Activated T-helper 1 cell treated with anti-CD3 and anti-CD28 coated beads, Interleukin-12 subunit alpha, Interleukin-12 subunit beta, Interleukin-2, Interleukin-4 antibody, amounts not matched to agents 30 ng/mL and 10 ng/mL and 1 ng/mL, durations not matched to agents 14 hours and 24 hours and 36 hours (primary cell): ENCODE results near the gene EIF4G2. TPM values are rescaled to one million over a fixed set of nuclear protein-coding genes. Genes with fewer than 3 reads are reported as not detected.

ENCODE experiments used
- DNase-seq: peaks from one replicate; pipeline ENCODE4 v3.0.0; 2021; ENCODE audit warnings: low spot score
- H3K27ac Mint-ChIP-seq: one replicate; pipeline ENCODE4 v1.8.0; 2021; ENCODE audit warnings: mild to moderate bottlenecking, mixed read lengths
- H3K27me3 Mint-ChIP-seq: one replicate; pipeline ENCODE4 v1.8.0; 2022; ENCODE audit warnings: mild to moderate bottlenecking, moderate library complexity, mixed read lengths; ENCODE audit not compliant: insufficient read depth
- H3K36me3 Mint-ChIP-seq: one replicate; pipeline ENCODE4 v1.8.0; 2021; ENCODE audit warnings: low read depth, mixed read lengths
- H3K4me1 Mint-ChIP-seq: one replicate; pipeline ENCODE4 v1.8.0; 2021; ENCODE audit warnings: low read depth, mixed read lengths
- H3K4me3 Mint-ChIP-seq: one replicate; pipeline ENCODE4 v1.8.0; 2021; ENCODE audit warnings: mild to moderate bottlenecking, moderate library complexity, mixed read lengths
- H3K9me3 Mint-ChIP-seq: one replicate; pipeline ENCODE4 v1.8.0; 2021; ENCODE audit warnings: mixed read lengths
- intact Hi-C: fragments of 100-400 bp; cut with micrococcal nuclease; formaldehyde crosslinking; loops from one replicate; pipeline ENCODE4 v1.15.1; 2024
- total RNA-seq: library from RNA; stranded (reverse); gene quantifications from 2 replicates; pipeline ENCODE4 v1.2.3, GENCODE V29; 2022

EIF4G2 gene
- total RNA-seq, 1 donor from 2014 or later, result 1,108 TPM

DNA sequence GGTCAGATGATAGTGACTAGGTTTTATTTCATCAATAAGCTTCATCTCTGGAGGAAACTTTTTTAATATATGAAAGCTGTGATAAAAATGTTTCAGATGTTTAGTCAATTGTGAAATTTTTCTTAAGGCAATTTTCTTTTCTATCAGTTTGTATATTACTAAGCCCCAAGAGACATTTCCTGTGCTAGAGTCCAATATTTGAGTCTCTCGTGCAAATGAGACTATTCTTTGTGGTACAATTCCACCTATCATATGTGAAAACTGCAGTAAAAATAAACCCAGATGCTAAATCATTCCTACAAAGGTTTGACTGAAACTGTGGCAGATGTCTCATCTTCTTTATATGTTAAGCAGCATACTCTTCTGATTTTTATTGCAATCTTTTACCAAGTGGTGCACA, 29.6 kb downstream of the EIF4G2 start:
- intact Hi-C loops, result no loop called here
- peaks cover 3% of the 10 kb centered on the region for H3K27me3 Mint-ChIP-seq
- H3K36me3 Mint-ChIP-seq, result peaks cover 39% of the 10 kb centered on the region

DNA sequence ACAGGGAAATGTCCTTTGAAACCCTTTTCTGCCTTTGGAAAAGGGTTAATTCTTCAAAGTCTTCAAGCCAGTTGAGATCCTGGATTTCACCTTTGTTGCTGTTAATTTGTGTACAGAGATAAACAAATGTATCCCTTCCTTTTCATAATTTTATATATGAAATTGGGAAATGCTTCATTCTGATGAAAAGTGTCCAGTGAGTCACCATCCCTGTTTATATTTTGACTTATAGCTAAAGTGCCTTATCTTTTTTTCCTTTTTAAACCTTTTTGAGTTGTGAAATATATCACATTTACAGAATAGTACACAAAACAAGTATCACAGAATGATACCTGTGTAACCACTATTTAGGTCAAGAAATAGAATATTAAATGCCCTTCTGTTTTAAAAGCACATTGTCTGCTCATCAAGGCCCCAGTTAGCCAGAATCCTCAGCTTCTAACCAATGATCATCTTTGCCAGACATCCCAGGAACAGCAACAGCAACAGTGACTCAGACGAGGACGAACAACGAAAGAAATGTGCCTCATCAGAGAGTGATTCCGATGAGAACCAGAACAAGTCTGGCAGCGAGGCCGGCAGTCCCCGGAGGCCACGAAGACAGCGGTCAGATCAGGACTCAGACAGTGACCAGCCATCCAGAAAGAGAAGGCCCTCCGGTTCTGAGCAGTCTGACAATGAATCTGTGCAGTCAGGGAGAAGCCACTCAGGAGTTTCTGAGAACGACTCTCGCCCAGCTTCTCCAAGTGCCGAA, 30.3 kb downstream of the EIF4G2 start:
- Mint-ChIP-seq H3K4me3 (no peak overlapping the region), H3K27ac (no peak overlapping the region), H3K36me3 (peaks cover 44% of the 10 kb centered on the region), H3K4me1 (no peaks in the 10 kb centered on the region), H3K9me3 (no peaks in the 10 kb centered on the region), H3K27me3 (no peaks in the 10 kb centered on the region)
- no peak for DNase-seq
- intact Hi-C loops, result no loop called here

More for the DNA sequence above, 29.6 kb downstream of the EIF4G2 start:
- Mint-ChIP-seq H3K9me3 (no peaks in the 10 kb centered on the region), H3K4me1 (no peaks in the 10 kb centered on the region), H3K27ac (no peak overlapping the region), H3K4me3 (no peak overlapping the region)
- no peak for DNase-seq

GRCh38 chr11:10777806-10778205, 30.9 kb downstream of the EIF4G2 start:
- Mint-ChIP-seq H3K27me3 (no peaks in the 10 kb centered on the region), H3K9me3 (no peaks in the 10 kb centered on the region), H3K4me1 (no peaks in the 10 kb centered on the region), H3K27ac (no peak overlapping the region), H3K36me3 (peaks cover 50% of the 10 kb centered on the region), H3K4me3 (no peak overlapping the region)
- intact Hi-C loops, result no loop called here
- no peak for DNase-seq

DNA sequence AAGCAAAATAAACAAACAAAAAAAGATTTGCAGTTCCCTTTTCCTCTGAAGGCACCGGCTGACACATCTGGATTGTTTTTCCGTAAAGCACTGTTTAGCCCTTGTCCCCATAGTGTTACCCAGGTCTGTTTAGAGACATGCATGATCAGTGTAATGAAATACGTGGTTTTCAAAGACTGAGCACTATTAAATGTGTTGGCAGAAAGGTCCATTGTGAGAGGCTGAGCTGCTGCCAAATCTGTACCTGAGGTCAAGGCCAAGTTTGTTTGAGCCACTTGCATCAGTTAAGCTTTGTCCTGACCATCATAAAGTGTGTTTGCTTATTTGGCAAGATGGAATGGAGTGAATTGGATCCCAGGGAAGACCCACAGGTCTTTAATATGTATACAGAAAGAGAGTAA, 31.3 kb downstream of the EIF4G2 start:
- Mint-ChIP-seq H3K27ac (no peak overlapping the region), H3K36me3 (peaks cover 50% of the 10 kb centered on the region), H3K9me3 (no peaks in the 10 kb centered on the region), H3K27me3 (no peaks in the 10 kb centered on the region), H3K4me1 (no peaks in the 10 kb centered on the region), H3K4me3 (no peak overlapping the region)
- DNase-seq, result no peak
- intact Hi-C loops, result no loop called here

- Mint-ChIP-seq H3K4me1 (no peaks in the 10 kb centered on the region), H3K27ac (no peak overlapping the region), H3K27me3 (no peaks in the 10 kb centered on the region), H3K36me3 (peaks cover 66% of the 10 kb centered on the region), H3K4me3 (no peak overlapping the region), H3K9me3 (no peaks in the 10 kb centered on the region)
- intact Hi-C loops, result loop anchor here (5.0 kb wide), 1 partner anchor 247 kb away; no protein-coding TSS in a partner anchor
- no peak for DNase-seq
Measured at GRCh38 chr11:10774811-10775210, 33.9 kb downstream of the EIF4G2 start.

DNA sequence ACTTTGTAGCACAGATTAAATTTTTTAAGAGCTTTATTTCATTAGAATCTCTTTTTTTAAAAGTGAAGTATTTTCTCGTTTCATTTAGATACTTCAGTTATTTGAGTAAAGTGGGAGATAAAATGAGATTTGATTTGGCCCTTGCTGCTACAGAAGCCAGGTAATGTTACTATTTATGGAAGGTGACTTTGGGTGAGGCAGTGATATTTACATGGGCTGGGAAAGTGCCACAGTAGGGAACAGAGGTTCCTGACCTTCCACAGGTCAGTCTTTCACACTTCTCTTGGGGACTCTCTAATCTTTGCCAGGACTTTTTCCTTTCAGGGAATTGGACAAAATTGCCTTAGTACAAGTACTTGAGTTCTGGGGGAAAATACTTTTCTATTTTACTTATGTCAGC, 37.3 kb downstream of the EIF4G2 start:
- Mint-ChIP-seq H3K9me3 (no peaks in the 10 kb centered on the region), H3K4me1 (no peaks in the 10 kb centered on the region), H3K27me3 (no peaks in the 10 kb centered on the region), H3K4me3 (no peak overlapping the region), H3K27ac (no peak overlapping the region), H3K36me3 (peaks cover 58% of the 10 kb centered on the region)
- intact Hi-C loops, result loop anchor here (5.0 kb wide), 1 partner anchor 251 kb away; no protein-coding TSS in a partner anchor
- DNase-seq, result no peak

- peak; percentile 6 for DNase-seq
- intact Hi-C loops, result loop anchor here (5.0 kb wide), 1 partner anchor 252 kb away; no protein-coding TSS in a partner anchor
- H3K4me1 Mint-ChIP-seq, result no peaks in the 10 kb centered on the region
Measured at GRCh38 chr11:10770626-10771254, 38.0 kb downstream of the EIF4G2 start.

DNA sequence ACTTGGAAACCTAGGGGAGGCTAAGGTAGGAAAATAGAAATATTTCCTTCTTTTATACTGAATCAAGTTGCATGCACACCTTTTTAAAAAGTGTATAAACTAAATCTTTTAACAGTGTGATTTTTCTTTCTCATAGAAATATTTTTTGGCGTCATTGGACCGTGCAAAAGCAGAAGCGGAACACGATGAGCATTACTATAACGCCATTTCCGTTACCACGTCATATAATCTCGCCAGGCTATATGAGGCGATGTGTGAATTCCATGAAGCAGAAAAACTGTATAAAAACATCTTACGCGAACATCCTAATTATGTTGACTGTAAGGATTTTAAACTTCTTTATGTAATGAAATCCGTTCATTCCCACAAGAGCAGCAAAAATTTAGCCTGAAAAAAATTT, 44.3 kb downstream of the EIF4G2 start:
- intact Hi-C loops, result no loop called here
- no peak for DNase-seq
- no peak overlapping the region for H3K27ac Mint-ChIP-seq
- no peak overlapping the region for H3K4me3 Mint-ChIP-seq
- H3K36me3 Mint-ChIP-seq, result peaks cover 43% of the 10 kb centered on the region
- peaks cover 8% of the 10 kb centered on the region for H3K4me1 Mint-ChIP-seq
- H3K9me3 Mint-ChIP-seq, result no peaks in the 10 kb centered on the region
- H3K27me3 Mint-ChIP-seq, result no peaks in the 10 kb centered on the region

More at GRCh38 chr11:10770626-10771254, 38.0 kb downstream of the EIF4G2 start:
- H3K4me3 Mint-ChIP-seq, result no peak overlapping the region
- peaks cover 59% of the 10 kb centered on the region for H3K36me3 Mint-ChIP-seq
- no peak overlapping the region for H3K27ac Mint-ChIP-seq
- no peaks in the 10 kb centered on the region for H3K27me3 Mint-ChIP-seq
- H3K9me3 Mint-ChIP-seq, result no peaks in the 10 kb centered on the region

DNA sequence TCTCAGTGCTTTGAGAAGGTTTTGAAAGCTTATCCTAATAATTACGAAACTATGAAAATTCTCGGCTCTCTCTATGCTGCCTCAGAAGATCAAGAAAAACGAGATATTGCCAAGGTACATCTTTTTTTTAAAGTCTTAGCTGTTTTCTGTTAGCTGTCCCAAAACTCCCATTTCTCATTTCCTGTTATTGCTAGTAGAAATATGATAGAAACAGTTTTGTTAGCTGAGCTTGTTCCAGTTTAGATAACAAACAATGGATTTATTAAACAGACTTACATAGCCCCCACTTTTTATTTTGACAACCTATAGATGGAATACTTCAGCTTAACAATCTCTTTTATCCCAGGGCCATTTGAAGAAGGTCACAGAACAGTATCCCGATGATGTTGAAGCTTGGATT, 45.0 kb downstream of the EIF4G2 start:
- intact Hi-C loops, result no loop called here
- Mint-ChIP-seq H3K4me1 (peaks cover 8% of the 10 kb centered on the region), H3K9me3 (no peaks in the 10 kb centered on the region), H3K27ac (no peak overlapping the region), H3K27me3 (no peaks in the 10 kb centered on the region), H3K4me3 (no peak overlapping the region), H3K36me3 (peaks cover 38% of the 10 kb centered on the region)
- DNase-seq, result no peak

- Mint-ChIP-seq H3K4me3 (no peak overlapping the region), H3K9me3 (no peaks in the 10 kb centered on the region), H3K36me3 (peaks cover 38% of the 10 kb centered on the region), H3K27me3 (no peaks in the 10 kb centered on the region), H3K27ac (no peak overlapping the region), H3K4me1 (peaks cover 8% of the 10 kb centered on the region)
- intact Hi-C loops, result no loop called here
- DNase-seq, result no peak
Measured at GRCh38 chr11:10762913-10763421, 45.8 kb downstream of the EIF4G2 start.

DNA sequence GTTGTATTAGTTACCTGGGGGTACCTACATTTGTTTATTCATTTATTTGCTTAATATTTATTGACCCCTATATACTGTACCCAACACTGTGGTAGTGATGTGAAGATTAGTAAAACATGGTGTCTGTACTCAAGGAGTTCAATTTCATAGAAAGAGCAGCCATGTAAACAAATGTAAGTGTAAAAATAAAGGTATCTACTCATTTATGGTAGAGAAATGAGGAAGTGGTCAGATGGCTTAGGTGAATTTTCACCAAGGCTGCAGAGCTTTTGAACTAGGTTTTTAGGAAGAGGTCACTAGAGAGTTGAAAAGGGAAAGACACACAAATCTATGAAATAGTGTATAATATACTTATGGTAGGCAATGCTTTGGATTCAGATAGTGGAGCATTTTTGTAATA, 46.5 kb downstream of the EIF4G2 start:
- no peak for DNase-seq
- Mint-ChIP-seq H3K27me3 (no peaks in the 10 kb centered on the region), H3K9me3 (no peaks in the 10 kb centered on the region), H3K36me3 (peaks cover 39% of the 10 kb centered on the region), H3K4me1 (peaks cover 8% of the 10 kb centered on the region), H3K4me3 (no peak overlapping the region), H3K27ac (no peak overlapping the region)
- intact Hi-C loops, result no loop called here

DNA sequence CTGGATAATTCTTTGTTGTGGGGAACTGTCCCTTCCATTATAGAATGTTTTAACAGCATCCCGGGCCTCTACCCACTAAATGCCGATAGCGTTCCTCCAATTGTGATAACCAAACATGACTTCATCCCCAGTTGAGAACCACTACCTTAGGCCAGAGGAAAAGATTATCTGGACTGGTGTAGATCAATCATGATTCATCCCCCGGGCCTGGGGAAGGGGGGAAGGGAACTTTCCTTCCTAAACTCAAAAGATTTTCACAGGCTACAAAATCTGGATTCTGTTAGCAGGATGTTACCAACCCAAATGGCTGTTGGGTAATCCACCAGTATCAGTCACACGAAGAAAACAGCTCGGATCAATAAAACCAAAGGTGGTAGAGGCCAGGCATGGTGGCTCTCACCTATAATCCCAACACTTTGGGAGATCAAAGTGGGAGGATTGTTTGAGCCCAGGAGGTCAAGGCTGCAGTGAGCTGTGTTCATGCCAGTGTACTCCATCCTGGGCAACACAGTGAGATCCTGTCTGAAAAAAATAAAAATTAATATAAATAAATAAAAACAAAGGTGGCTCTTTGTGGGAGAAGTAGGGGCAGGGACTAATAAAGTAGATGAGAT, 47.5 kb downstream of the EIF4G2 start:
- intact Hi-C loops, result no loop called here
- Mint-ChIP-seq H3K4me1 (peaks cover 8% of the 10 kb centered on the region), H3K36me3 (peaks cover 39% of the 10 kb centered on the region), H3K27me3 (no peaks in the 10 kb centered on the region), H3K4me3 (no peak overlapping the region), H3K9me3 (no peaks in the 10 kb centered on the region), H3K27ac (no peak overlapping the region)
- DNase-seq, result no peak

GRCh38 chr11:10758957-10759356, 49.8 kb downstream of the EIF4G2 start:
- H3K4me1 Mint-ChIP-seq, result peaks cover 8% of the 10 kb centered on the region
- H3K9me3 Mint-ChIP-seq, result no peaks in the 10 kb centered on the region
- no peak overlapping the region for H3K4me3 Mint-ChIP-seq
- no peak overlapping the region for H3K27ac Mint-ChIP-seq
- H3K27me3 Mint-ChIP-seq, result no peaks in the 10 kb centered on the region
- intact Hi-C loops, result no loop called here
- peaks cover 37% of the 10 kb centered on the region for H3K36me3 Mint-ChIP-seq
- DNase-seq, result no peak
